Ovary (tissue), 9 donors: Measurements from ENCODE around the gene GLI3. TPM values are rescaled to one million over a fixed set of nuclear protein-coding genes. Genes with fewer than 3 reads are reported as not detected.

ENCODE experiments used
- DNase-seq, 5 donors: peaks; one replicate each; pipeline ENCODE4 v3.0.0-alpha.2; 2019 to 2020
- H3K27ac ChIP-seq, 2 donors: fragments of 200-600 bp; one replicate each; pipeline versions ENCODE4 v1.5.1 to v1.8.0; 2019 to 2022
- H3K27me3 ChIP-seq: fragments of 200-600 bp; one replicate; pipeline ENCODE4 v1.8.0; 2022
- H3K36me3 ChIP-seq: fragments of 200-600 bp; sonication (generic); one replicate; pipeline ENCODE4 v1.5.1; 2019
- H3K4me1 ChIP-seq: one replicate; pipeline ENCODE4 v1.8.1; 2013; ENCODE audit warnings: mild to moderate bottlenecking, moderate library complexity; ENCODE audit not compliant: insufficient read depth
- H3K4me3 ChIP-seq: fragments of 200-600 bp; sonication (generic); one replicate; pipeline ENCODE4 v1.5.1; 2017
- H3K9me3 ChIP-seq, 2 donors: fragments of 200-600 bp in 1 of 2; sonication (generic) in 1 of 2; one replicate each; pipeline versions ENCODE4 v1.5.1 to v1.8.1; 2013 to 2019; ENCODE audit warnings: mild to moderate bottlenecking in 1 of 2, moderate library complexity in 1 of 2
- EP300 ChIP-seq: sonication (generic); formaldehyde crosslinking; IDR thresholded peaks from one replicate; pipeline ENCODE4 v1.6.1; 2017; ENCODE audit warnings: antibody characterized with exemption
- POLR2A ChIP-seq: fragments of 450-650 bp; IDR thresholded peaks from one replicate; pipeline ENCODE4 v1.6.1; 2017; ENCODE audit warnings: antibody characterized with exemption, mild to moderate bottlenecking, moderate library complexity
- WGBS, 3 donors: extraction: QIAGEN DNeasy Blood & Tissue Kit in 1 of 3; methylation state at CpG; one replicate each; pipeline versions ENCODE4 v1.1.5 to v1.1.7; 2013 to 2017; 5-methylcytosine and 5-hydroxymethylcytosine counted together
- intact Hi-C, 4 donors: fragments of 100-400 bp; cut with DNase I; formaldehyde crosslinking; loops; one replicate each; pipeline versions ENCODE4 v1.11.0 to v1.15.1; 2022 to 2023
- polyA plus RNA-seq, 2 donors: library from polyadenylated mRNA; stranded (reverse); fragments of 200-250 nt in 1 of 2; fragments of 350-450 nt in 1 of 2; fragmentation: Illumina TruSeq in 1 of 2; extraction: RNeasy Lipid Tissue Mini Kit (QIAGEN cat#74804) in 1 of 2; gene quantifications; one replicate each; pipeline ENCODE4 v1.2.3, GENCODE V29; 2013 to 2014
- total RNA-seq, 7 donors: library from RNA; depleted of rRNA in 2 of 7; stranded (reverse); fragments of >200 nt in 2 of 7; fragmentation: NEBNext Ultra II Directional in 3 of 7; extraction: Animal tissue kit (Norgen Biotek cat#: 25700) in 3 of 7; gene quantifications; one replicate each; pipeline versions ENCODE4 v1.1.0 to v1.2.4, GENCODE V29; 2016 to 2023
- TF ChIP-seq, protein P1 (sequence below), 3 donors: fragments of 450-650 bp in 2 of 3; fragments of 200-600 bp in 1 of 3; IDR thresholded peaks; one replicate each; pipeline versions ENCODE4 v1.5.1 to v1.8.0; 2016 to 2022; ENCODE audit warnings: antibody characterized with exemption in 3 of 3, mild to moderate bottlenecking in 1 of 3
- donor health status: DM: no; HTN: no; CAD: no; lungs with moderate emphysema.
- donor health status: DM: no; HTN: no; CAD: no.
- donor health status: Bipolar disorder and iron deficiency.
- donor health status: DM: yes; HTN: yes; CAD: no.
- donor health status: DM: no; HTN: no; CAD: no.
- donor health status: DM: yes; HTN: yes; CAD: no.

GLI3 gene
- total and polyA plus RNA-seq, 9 donors, result 9.5 to 67.1 (median 50.5) TPM

DNA sequence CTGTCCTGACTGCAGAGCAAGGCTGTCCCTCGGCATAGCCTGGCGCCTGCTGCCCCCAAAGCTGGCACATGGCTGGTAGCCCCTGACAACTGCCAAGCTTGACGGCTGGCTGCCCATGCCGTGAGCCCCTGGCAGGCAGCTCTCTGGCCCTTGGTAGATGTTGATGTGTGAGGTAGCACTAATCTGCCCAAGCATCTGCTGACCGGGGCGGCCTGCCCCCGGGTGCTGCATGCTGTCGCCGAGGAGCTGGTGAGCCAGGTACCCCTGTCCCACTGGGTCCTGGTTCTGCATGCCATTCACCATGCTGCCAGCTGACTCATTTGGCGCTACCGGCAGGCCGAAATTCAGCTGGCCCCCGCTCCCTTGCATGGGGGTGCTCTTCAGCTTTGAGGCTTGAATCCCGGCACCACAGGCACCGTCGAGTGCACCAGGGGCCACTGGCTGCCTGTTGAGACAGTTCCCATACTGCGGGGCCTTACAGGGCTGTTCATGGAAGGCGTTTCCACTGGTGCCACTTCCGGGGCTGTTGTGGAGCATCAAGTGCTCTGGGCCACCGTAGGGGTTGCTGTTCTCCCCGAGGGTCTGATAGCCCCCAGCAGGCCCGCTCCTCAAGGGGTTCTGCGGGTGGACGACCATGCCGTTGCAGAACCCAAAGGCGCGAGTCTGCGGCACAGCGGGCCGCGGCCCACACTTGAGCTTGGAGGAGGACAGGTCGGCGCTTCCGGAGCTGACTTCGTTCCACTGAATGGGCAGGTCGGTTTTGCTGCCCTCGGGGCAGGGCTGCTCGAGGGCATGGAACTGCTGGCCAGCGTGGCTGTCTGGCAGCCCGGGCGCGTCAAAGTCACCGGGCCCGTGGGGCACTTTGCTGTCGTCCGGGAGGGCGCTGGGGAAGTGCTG lies 271.9 kb downstream of the GLI3 start:
- Histone ChIP-seq H3K27me3 (no peaks in the 10 kb centered on the region), H3K4me1 (peaks cover 2% of the 10 kb centered on the region), H3K27ac (no peak overlapping the region), H3K36me3 (no peaks in the 10 kb centered on the region), H3K4me3 (no peak overlapping the region), H3K9me3 (no peaks in the 10 kb centered on the region)
- WGBS, 3 donors, result 96 to 98% (median 96%) methylated on average over 47 of the region's 47 CpGs
- intact Hi-C loops, result no loop called here
- DNase-seq, result no peak
- no peak for TF ChIP-seq EP300
- no peak for TF ChIP-seq POLR2A
- TF ChIP-seq, protein P1, sequence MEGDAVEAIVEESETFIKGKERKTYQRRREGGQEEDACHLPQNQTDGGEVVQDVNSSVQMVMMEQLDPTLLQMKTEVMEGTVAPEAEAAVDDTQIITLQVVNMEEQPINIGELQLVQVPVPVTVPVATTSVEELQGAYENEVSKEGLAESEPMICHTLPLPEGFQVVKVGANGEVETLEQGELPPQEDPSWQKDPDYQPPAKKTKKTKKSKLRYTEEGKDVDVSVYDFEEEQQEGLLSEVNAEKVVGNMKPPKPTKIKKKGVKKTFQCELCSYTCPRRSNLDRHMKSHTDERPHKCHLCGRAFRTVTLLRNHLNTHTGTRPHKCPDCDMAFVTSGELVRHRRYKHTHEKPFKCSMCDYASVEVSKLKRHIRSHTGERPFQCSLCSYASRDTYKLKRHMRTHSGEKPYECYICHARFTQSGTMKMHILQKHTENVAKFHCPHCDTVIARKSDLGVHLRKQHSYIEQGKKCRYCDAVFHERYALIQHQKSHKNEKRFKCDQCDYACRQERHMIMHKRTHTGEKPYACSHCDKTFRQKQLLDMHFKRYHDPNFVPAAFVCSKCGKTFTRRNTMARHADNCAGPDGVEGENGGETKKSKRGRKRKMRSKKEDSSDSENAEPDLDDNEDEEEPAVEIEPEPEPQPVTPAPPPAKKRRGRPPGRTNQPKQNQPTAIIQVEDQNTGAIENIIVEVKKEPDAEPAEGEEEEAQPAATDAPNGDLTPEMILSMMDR (IDR thresholded peaks at IDR 0.05), result no peak

DNA sequence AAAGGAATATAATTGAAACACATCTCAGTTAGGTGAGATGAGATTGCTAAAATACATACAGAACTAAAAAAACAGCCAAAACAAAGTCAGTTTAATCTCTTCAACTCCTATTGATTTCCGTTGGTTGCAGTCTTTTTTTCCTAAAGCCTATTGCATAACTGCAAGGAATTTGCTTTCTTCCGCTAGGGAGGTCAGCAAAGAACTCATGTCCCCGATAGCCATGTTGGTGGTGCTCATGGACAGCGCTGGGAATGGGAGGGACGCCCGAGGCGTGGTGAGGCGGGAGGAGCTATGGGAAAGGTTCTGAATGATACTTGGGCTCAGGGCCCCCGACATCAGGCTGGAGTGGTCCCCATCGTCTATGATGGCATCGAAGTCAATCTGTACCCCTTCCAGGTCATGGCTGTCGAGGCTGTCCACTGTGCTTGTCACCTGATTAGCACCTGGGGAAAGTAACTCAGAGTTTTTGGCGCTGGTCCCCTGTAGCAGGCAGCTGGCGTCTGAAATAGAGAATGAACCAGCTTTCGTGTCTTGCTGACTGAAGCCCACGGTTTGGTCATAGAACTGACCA lies 272.7 kb downstream of the GLI3 start:
- Histone ChIP-seq H3K4me3 (no peak overlapping the region), H3K27ac (no peak overlapping the region), H3K27me3 (no peaks in the 10 kb centered on the region), H3K9me3 (no peaks in the 10 kb centered on the region), H3K36me3 (no peaks in the 10 kb centered on the region), H3K4me1 (peaks cover 2% of the 10 kb centered on the region)
- no peak for TF ChIP-seq EP300
- no peak for TF ChIP-seq POLR2A
- TF ChIP-seq, protein P1 (IDR thresholded peaks at IDR 0.05), result no peak
- 90 to 95% (median 93%) methylated on average over 16 of the region's 16 CpGs for WGBS, 3 donors
- DNase-seq, result no peak
- intact Hi-C loops, result no loop called here

DNA sequence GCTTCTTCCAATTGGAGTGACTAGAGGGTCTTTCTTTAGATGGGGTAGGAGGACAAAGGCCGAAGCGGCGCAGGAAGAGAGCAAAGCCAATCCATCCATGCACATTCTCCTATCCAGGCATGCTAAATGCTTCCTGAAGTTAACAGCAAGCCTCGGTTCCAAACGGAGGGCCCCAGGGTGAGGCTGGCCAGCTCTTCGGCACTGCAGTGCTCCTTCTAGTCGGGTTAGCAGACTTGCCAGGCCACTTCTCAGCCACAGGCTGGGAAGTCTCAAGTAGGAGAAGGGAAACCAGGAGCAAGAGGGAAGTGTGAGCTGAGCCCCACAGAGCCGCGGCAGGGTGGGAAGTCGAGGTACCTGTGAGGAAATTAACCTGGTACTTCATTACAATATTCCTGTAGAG lies 280.3 kb downstream of the GLI3 start:
- H3K36me3 ChIP-seq, result no peaks in the 10 kb centered on the region
- TF ChIP-seq EP300 (no peak), POLR2A (no peak)
- TF ChIP-seq, protein P1 (IDR thresholded peaks at IDR 0.05), result no peak
- 21 to 22% (median 21%) methylated on average over 10 of the region's 10 CpGs for whole genome bisulfite sequencing, 3 donors
- H3K4me1 ChIP-seq, result peaks cover 18% of the 10 kb centered on the region
- H3K4me3 ChIP-seq, result no peak overlapping the region
- intact Hi-C loops, result no loop called here
- no peaks in the 10 kb centered on the region for H3K9me3 ChIP-seq
- no peak for DNase-seq
- H3K27ac ChIP-seq, result no peak overlapping the region
- H3K27me3 ChIP-seq, result no peaks in the 10 kb centered on the region

DNA sequence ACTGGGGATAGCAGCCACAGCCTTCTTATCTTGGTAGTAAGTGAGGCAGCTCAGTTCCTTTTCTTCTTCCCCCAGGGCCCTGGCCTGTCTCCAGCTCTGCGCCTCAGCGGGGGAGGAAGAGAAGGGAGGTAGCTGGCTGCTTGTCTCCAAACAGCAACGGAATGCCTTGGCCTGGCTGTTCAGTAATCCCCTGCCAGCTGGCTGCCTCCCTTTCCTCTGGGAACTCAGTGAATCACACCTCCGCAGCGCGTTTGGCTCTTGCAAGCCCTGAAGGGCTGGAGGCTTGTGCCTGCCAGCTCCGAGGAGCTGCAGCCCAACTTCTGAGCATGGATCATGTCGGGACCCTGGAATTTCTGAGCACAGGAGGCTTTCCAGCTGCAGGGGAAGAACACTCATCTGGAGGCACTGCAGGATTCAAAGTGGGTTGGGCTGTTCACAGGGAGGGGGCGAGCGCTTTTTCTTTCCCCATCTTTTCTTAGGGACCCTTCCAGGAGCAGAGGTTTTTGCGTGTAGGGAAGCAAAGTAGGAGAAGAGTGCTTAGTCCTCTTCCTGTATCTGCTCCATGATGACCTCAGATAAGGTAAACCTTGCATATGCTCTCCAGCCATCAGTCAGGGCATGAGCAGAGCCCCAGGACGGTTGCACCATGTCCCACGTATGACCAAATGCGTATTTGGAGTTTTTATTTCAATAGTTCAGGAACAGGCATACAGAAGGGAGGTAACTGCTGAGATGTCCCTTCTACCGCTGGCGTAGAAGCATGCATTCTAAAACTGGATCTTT lies 280.9 kb downstream of the GLI3 start:
- Histone ChIP-seq H3K36me3 (no peaks in the 10 kb centered on the region), H3K4me3 (no peak overlapping the region)
- intact Hi-C loops, result no loop called here

More for the DNA sequence above, 280.9 kb downstream of the GLI3 start:
- peak; percentile 97 to 99 (median 98) for DNase-seq
- Histone ChIP-seq H3K27me3 (no peaks in the 10 kb centered on the region), H3K4me1 (peaks cover 18% of the 10 kb centered on the region), H3K27ac (no peak overlapping the region), H3K9me3 (no peaks in the 10 kb centered on the region)
- WGBS, 3 donors, result 7 to 13% (median 9%) methylated on average over 16 of the region's 16 CpGs
- TF ChIP-seq, protein P1 (IDR thresholded peaks at IDR 0.05), result no peak
- TF ChIP-seq EP300 (no peak), POLR2A (no peak)
